WERI-Rb-1 (cell line): ENCODE results near the gene CCDC9B.

Source experiments
- DNase-seq: peaks from one replicate; pipeline ENCODE4 v3.0.0-alpha.2; 2020
- H3K27ac ChIP-seq: fragments of 250-450 bp; sonication (Bioruptor Pico); 2 replicates; pipeline ENCODE4 v1.5.1; 2020; ENCODE audit warnings: mild to moderate bottlenecking, moderate library complexity
- H3K27me3 ChIP-seq: fragments of 250-450 bp; sonication (Bioruptor Pico); 2 replicates; pipeline ENCODE4 v1.5.1; 2021; ENCODE audit warnings: mild to moderate bottlenecking, low read depth, moderate library complexity; ENCODE audit not compliant: insufficient read depth, severe bottlenecking
- H3K36me3 ChIP-seq: fragments of 250-450 bp; sonication (Bioruptor Pico); 2 replicates; pipeline ENCODE4 v1.5.1; 2020; ENCODE audit warnings: mild to moderate bottlenecking, moderate library complexity
- H3K4me3 ChIP-seq: 2 replicates; pipeline ENCODE4 v1.5.1; 2011; ENCODE audit warnings: low read depth, mild to moderate bottlenecking, control low read depth, low read length
- H3K9me3 ChIP-seq: fragments of 250-450 bp; sonication (Bioruptor Pico); 2 replicates; pipeline ENCODE4 v1.5.1; 2021; ENCODE audit warnings: mild to moderate bottlenecking, moderate library complexity; ENCODE audit not compliant: severe bottlenecking
- TF ChIP-seq, protein P1 (sequence below): IDR thresholded peaks from 2 replicates; pipeline ENCODE4 v1.5.1; 2011; ENCODE audit warnings: low read depth, mild to moderate bottlenecking, control low read depth, inconsistent platforms, low read length

Gene CCDC9B

GRCh38 chr15:40305281-40305680 is 35.5 kb downstream of the CCDC9B start:
- H3K27me3 ChIP-seq: no peaks in the 10 kb centered on the region
- H3K9me3 ChIP-seq: peaks cover 5% of the 10 kb centered on the region
- peak overlapping the region; percentile 90; the same call in 1 of the 2 replicates for H3K27ac ChIP-seq
- TF ChIP-seq, protein P1, sequence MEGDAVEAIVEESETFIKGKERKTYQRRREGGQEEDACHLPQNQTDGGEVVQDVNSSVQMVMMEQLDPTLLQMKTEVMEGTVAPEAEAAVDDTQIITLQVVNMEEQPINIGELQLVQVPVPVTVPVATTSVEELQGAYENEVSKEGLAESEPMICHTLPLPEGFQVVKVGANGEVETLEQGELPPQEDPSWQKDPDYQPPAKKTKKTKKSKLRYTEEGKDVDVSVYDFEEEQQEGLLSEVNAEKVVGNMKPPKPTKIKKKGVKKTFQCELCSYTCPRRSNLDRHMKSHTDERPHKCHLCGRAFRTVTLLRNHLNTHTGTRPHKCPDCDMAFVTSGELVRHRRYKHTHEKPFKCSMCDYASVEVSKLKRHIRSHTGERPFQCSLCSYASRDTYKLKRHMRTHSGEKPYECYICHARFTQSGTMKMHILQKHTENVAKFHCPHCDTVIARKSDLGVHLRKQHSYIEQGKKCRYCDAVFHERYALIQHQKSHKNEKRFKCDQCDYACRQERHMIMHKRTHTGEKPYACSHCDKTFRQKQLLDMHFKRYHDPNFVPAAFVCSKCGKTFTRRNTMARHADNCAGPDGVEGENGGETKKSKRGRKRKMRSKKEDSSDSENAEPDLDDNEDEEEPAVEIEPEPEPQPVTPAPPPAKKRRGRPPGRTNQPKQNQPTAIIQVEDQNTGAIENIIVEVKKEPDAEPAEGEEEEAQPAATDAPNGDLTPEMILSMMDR: no peak
- no peak overlapping the region for H3K4me3 ChIP-seq
- DNase-seq: no peak
- peaks cover 6% of the 10 kb centered on the region; the same call in 1 of the 2 replicates for H3K36me3 ChIP-seq

GRCh38 chr15:40303576-40303975 is 37.2 kb downstream of the CCDC9B start:
- no peaks in the 10 kb centered on the region for H3K27me3 ChIP-seq
- TF ChIP-seq, protein P1: no peak
- peaks cover 7% of the 10 kb centered on the region for H3K36me3 ChIP-seq
- no peak for DNase-seq
- H3K4me3 ChIP-seq: no peak overlapping the region
- H3K27ac ChIP-seq: no peak overlapping the region
- peaks cover 9% of the 10 kb centered on the region for H3K9me3 ChIP-seq

DNA sequence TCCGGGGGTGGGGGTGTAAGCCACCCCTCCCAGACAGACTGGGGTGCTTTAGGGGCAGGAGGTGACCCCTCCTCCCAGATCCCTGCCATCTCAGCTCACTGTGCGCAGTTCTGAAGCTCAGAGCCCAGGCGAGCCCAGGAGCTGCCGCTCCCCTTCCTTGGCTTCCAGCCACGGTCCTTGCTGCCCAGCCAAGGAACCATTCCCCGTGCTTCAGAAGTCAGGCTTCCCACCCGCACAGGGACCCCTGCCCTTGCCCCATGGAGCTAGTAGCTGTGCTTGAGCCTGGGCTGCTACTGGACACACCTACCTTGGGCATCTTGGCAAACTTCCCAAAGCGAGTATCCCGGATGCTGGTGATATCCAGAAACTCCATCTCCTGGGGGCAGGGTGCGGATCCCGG is 37.8 kb downstream of the CCDC9B start:
- H3K27ac ChIP-seq: no peak overlapping the region
- H3K27me3 ChIP-seq: no peaks in the 10 kb centered on the region
- DNase-seq: no peak
- TF ChIP-seq, protein P1: no peak
- peaks cover 9% of the 10 kb centered on the region for H3K9me3 ChIP-seq
- H3K4me3 ChIP-seq: no peak overlapping the region
- H3K36me3 ChIP-seq: peaks cover 9% of the 10 kb centered on the region

DNA sequence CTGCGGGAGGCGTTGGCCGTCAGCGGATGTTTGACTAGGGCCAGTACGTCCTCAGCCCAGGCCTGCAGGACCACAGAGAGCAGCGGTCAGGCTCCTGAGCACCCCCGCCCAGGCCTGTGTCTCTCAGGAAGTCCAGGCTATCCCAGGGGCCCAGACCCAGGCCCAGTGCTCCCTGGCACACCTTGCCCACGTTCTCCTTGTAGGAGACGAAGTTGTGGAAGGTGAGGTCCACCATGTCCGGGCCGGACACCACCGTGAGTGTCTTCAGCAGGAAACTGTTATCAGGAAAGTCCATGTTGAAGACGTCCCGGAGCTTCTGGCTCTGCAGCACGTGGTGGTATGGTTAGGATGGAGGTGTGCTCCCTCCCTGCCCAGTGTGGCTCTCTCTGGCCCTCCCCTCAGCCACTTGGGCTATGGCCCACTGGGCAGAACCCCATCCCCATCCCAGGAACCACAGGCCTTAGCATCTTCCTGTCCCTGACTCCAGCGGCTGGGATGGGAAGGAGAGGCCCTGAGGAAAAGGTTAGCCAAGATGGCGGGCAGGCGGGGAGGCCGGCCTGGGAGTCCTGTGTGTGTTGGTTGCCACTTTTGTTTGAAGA is 38.4 kb downstream of the CCDC9B start:
- peaks cover 9% of the 10 kb centered on the region for H3K9me3 ChIP-seq
- H3K4me3 ChIP-seq: no peak overlapping the region
- no peaks in the 10 kb centered on the region for H3K27me3 ChIP-seq
- H3K27ac ChIP-seq: no peak overlapping the region
- TF ChIP-seq, protein P1: no peak
- DNase-seq: no peak
- H3K36me3 ChIP-seq: peaks cover 9% of the 10 kb centered on the region

- Histone ChIP-seq H3K36me3 (peaks cover 9% of the 10 kb centered on the region), H3K4me3 (no peak overlapping the region), H3K27me3 (no peaks in the 10 kb centered on the region), H3K9me3 (peaks cover 9% of the 10 kb centered on the region), H3K27ac (no peak overlapping the region)
- DNase-seq: no peak
- TF ChIP-seq, protein P1: no peak
Measured at GRCh38 chr15:40301467-40302179, 39.1 kb downstream of the CCDC9B start.
